ENCODE results near the gene ADAMTS1.
"Not testable (repeated sequence)": the region's sequence is repeated elsewhere in the genome, so short reads cannot be mapped to it uniquely, and the experiment has no call there.

The ADAMTS1 gene

DNA sequence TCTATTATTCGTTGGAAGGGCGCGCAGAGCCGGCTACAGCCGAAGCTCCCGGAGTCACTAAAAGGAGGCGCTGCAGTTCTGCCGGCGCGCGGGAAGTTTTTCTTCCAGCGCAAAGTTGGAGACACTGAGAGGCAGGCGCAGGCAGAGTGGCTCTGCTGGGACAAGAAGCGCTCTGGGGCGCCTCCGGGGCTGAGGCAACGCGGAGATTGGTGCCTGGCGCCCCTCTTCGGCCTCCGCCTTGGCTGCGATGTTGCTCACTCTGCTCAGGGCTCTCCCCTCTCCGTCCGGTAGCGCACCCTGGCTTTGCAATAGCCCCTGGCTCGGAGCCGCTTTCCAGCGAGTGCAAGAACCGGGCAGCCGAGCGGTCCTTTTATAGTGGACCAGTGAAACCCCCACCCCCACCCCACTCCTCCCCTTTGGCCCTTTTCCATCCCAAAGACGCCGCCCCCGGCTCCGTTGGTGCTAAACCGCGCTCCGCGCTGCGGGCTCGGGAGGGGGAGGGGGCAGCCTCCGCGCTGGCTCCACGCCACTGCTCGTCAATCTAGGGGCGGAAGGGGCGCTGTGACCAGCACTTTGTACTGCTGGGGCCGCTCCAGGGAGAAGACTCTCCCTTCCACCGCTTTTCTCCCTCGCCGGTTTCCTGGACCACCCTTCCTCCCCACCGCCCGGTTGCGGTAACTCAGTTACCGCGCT lies at the start of gene ADAMTS1:
TSS of gene ADAMTS1 (minus strand) at position 344 of the 693 bp plus-strand sequence. CDS start 455 bp downstream, outside the sequence.
- no peaks in the 10 kb centered on the region for H3K4me1 ChIP-seq (ENCODE audit: insufficient read depth, low read length)
- peak within 1 kb of the TSS; percentile 94 for H3K9ac ChIP-seq (ENCODE audit: low read depth, low read length)
- no peaks in the 10 kb centered on the region for H3K9me3 ChIP-seq (ENCODE audit: control insufficient read depth, insufficient read depth, low read length)
- peaks cover 5% of the 10 kb centered on the region for H3K36me3 ChIP-seq (ENCODE audit: insufficient read depth, low read length)

GRCh38 chr21:26892151-26892550 lies 46.9 kb upstream of the ADAMTS1 start:
- Histone ChIP-seq H3K9ac (ENCODE audit: low read depth, low read length) (no peak overlapping the region), H3K4me1 (ENCODE audit: insufficient read depth, low read length) (no peaks in the 10 kb centered on the region), H3K9me3 (ENCODE audit: control insufficient read depth, insufficient read depth, low read length) (no peaks in the 10 kb centered on the region), H3K36me3 (ENCODE audit: insufficient read depth, low read length) (no peaks in the 10 kb centered on the region)

- no peak overlapping the region for H3K9ac ChIP-seq (ENCODE audit: low read depth, low read length)
- no peaks in the 10 kb centered on the region for H3K36me3 ChIP-seq (ENCODE audit: insufficient read depth, low read length)
- H3K9me3 ChIP-seq (ENCODE audit: control insufficient read depth, insufficient read depth, low read length) = no peaks in the 10 kb centered on the region
- H3K4me1 ChIP-seq (ENCODE audit: insufficient read depth, low read length) = no peaks in the 10 kb centered on the region
Observed at GRCh38 chr21:26888931-26889330, 43.7 kb upstream of the ADAMTS1 start.

DNA sequence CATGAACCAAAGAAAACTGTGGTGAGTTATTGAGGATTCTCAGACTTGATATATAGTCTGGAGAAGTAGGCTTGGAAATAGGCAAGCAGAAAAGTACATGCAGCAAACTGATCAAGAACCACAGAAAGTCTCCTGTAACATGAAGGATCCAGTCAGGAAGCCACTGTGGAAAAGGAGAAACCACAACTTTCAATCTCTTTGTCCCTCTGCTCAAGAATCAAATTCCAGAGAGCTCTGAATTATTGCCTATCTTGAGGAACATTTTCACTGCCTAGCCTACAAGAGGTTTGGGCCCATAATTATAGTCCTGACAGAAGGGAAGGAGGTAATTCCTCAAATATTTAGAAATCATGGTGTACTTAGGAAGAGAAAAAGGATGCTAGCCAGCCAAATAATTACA lies 43.0 kb upstream of the ADAMTS1 start:
- no peaks in the 10 kb centered on the region for H3K4me1 ChIP-seq (ENCODE audit: insufficient read depth, low read length)
- H3K36me3 ChIP-seq (ENCODE audit: insufficient read depth, low read length) = no peaks in the 10 kb centered on the region
- H3K9me3 ChIP-seq (ENCODE audit: control insufficient read depth, insufficient read depth, low read length) = no peaks in the 10 kb centered on the region
- no peak overlapping the region for H3K9ac ChIP-seq (ENCODE audit: low read depth, low read length)

- no peak overlapping the region for H3K9ac ChIP-seq (ENCODE audit: low read depth, low read length)
- no peaks in the 10 kb centered on the region for H3K4me1 ChIP-seq (ENCODE audit: insufficient read depth, low read length)
- no peaks in the 10 kb centered on the region for H3K9me3 ChIP-seq (ENCODE audit: control insufficient read depth, insufficient read depth, low read length)
- H3K36me3 ChIP-seq (ENCODE audit: insufficient read depth, low read length) = no peaks in the 10 kb centered on the region
Observed at GRCh38 chr21:26887251-26887650, 42.0 kb upstream of the ADAMTS1 start.

DNA sequence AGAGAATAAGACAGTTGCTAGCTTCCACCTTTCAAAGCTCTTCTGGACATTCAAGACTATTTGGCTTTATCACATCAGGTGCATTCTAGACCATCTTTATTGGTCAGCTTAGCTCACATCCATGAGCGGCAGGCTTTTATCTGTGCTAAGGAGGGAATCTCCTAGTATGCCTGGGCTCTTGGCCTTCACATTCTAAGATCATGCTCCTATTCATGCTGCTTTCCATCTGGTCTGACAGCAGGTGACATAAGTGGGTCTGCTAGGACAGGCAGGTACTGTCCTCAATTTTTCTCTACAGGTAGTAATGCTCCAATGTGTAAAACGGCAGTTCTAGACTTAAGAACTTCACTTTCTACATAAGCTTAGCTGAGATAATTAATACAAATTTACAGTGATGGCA lies 39.2 kb upstream of the ADAMTS1 start:
- H3K4me1 ChIP-seq (ENCODE audit: insufficient read depth, low read length) = no peaks in the 10 kb centered on the region
- no peaks in the 10 kb centered on the region for H3K9me3 ChIP-seq (ENCODE audit: control insufficient read depth, insufficient read depth, low read length)
- H3K36me3 ChIP-seq (ENCODE audit: insufficient read depth, low read length) = no peaks in the 10 kb centered on the region
- H3K9ac ChIP-seq (ENCODE audit: low read depth, low read length) = no peak overlapping the region

GRCh38 chr21:26883768-26884167 lies 38.6 kb upstream of the ADAMTS1 start:
- no peaks in the 10 kb centered on the region for H3K4me1 ChIP-seq (ENCODE audit: insufficient read depth, low read length)
- H3K9ac ChIP-seq (ENCODE audit: low read depth, low read length) = no peak overlapping the region
- no peaks in the 10 kb centered on the region for H3K9me3 ChIP-seq (ENCODE audit: control insufficient read depth, insufficient read depth, low read length)
- no peaks in the 10 kb centered on the region for H3K36me3 ChIP-seq (ENCODE audit: insufficient read depth, low read length)

DNA sequence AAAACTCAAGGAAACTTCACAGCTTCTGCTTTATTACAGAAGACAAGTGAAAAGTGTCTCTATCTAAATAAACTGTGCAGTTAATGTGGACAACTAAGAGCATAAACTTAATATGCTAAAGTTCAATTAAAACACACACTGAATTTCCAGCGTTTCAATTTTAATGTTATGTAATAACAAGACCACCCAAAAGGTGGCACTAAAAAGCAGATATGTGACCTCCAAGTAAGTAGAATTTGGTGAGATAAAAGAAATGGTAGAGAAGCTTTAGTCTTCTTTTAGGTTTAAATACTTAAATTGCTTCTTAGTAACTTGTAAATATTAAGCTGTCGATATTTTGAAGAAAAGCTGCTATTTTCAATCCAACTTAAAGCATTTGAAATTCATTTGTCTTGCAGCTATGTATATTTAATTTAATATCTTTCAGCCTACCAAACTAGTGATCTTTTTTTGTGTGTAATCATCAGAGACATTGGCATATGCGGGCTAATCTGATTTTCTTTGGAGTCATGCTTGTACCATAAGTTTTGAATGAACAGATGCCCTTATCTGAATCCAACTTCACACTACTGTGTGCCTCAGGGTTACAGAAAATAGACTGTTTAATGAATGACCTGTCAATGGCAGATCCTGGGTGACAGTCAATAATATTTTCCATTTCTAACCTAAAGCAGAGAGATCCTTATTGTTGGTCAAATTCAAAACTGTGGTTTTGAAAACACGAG lies 36.5 kb upstream of the ADAMTS1 start:
- no peaks in the 10 kb centered on the region for H3K36me3 ChIP-seq (ENCODE audit: insufficient read depth, low read length)
- no peaks in the 10 kb centered on the region for H3K4me1 ChIP-seq (ENCODE audit: insufficient read depth, low read length)
- H3K9me3 ChIP-seq (ENCODE audit: control insufficient read depth, insufficient read depth, low read length) = no peaks in the 10 kb centered on the region
- H3K9ac ChIP-seq (ENCODE audit: low read depth, low read length) = no peak overlapping the region

DNA sequence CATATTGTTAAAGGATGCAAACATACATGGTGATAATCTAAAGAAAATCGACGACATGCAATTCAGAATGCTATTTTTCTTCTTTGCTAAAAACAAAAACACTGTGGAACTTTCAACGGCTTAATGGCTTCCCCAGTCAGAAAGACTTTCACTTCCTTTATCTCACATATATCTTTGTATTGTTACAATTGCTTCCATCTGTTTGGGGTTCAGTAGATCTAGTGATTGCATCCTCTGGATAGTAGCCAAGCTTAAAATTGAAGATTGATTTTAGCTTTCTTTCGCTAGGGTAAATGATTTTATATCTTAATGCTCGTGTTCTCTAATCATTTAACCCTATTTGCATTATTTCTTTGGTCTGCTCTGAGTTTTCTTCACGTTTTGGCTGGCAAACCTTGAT lies 31.8 kb upstream of the ADAMTS1 start:
- no peak overlapping the region for H3K9ac ChIP-seq (ENCODE audit: low read depth, low read length)
- H3K9me3 ChIP-seq (ENCODE audit: control insufficient read depth, insufficient read depth, low read length) = no peaks in the 10 kb centered on the region; the same call in 1 of the 2 replicates
- no peaks in the 10 kb centered on the region for H3K4me1 ChIP-seq (ENCODE audit: insufficient read depth, low read length)
- no peaks in the 10 kb centered on the region for H3K36me3 ChIP-seq (ENCODE audit: insufficient read depth, low read length)

DNA sequence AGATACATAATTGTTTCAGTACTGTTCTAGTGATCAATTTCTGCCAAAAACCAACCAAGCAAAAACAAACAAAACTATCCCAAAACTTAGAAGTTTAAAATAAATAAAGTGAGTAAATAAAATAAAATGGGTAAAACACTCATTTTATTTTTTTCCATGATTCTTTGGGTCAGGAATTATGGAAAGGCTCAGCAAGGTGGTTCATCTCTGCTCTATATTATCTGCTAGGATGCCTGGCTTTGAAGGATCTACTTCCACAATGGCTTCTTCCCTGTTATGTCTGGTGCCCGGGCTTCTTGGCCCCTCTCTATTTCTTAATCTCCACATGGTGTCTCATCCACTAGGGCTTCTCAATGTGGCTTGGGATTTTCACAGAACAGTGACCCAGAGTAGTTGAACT lies 29.1 kb upstream of the ADAMTS1 start:
- Histone ChIP-seq H3K4me1 (ENCODE audit: insufficient read depth, low read length) (no peaks in the 10 kb centered on the region), H3K9ac (ENCODE audit: low read depth, low read length) (no peak overlapping the region), H3K9me3 (ENCODE audit: control insufficient read depth, insufficient read depth, low read length) (no peaks in the 10 kb centered on the region; the same call in 1 of the 2 replicates), H3K36me3 (ENCODE audit: insufficient read depth, low read length) (no peaks in the 10 kb centered on the region)

DNA sequence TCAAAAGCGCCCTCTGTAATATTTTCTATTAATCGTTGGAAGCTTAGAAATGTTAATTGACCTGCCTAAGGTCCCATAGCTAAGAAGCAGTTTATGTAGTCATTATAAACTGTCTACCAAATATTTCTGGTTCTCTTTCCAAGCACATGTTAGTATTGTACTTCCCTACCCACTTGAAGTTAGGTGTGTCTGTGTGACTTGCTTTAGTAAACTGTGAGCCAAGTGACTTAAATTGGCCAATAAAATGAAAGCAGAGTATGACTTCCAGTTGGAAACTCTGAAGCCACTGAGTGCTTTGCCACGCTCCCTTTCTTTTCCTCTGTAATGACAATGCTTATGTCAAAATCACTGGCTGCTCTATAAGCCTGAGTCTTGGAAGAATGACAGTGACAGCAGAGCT lies 20.6 kb upstream of the ADAMTS1 start:
- Histone ChIP-seq H3K9ac (ENCODE audit: low read depth, low read length) (no peak overlapping the region), H3K4me1 (ENCODE audit: insufficient read depth, low read length) (no peaks in the 10 kb centered on the region), H3K9me3 (ENCODE audit: control insufficient read depth, insufficient read depth, low read length) (no peaks in the 10 kb centered on the region), H3K36me3 (ENCODE audit: insufficient read depth, low read length) (no peaks in the 10 kb centered on the region)

- H3K4me1 ChIP-seq (ENCODE audit: insufficient read depth, low read length); H3K36me3 ChIP-seq (ENCODE audit: insufficient read depth, low read length); H3K9ac ChIP-seq (ENCODE audit: low read depth, low read length); H3K9me3 ChIP-seq (ENCODE audit: control insufficient read depth, insufficient read depth, low read length): not testable (repeated sequence)
Observed at GRCh38 chr21:26856871-26857350, 11.7 kb upstream of the ADAMTS1 start.

DNA sequence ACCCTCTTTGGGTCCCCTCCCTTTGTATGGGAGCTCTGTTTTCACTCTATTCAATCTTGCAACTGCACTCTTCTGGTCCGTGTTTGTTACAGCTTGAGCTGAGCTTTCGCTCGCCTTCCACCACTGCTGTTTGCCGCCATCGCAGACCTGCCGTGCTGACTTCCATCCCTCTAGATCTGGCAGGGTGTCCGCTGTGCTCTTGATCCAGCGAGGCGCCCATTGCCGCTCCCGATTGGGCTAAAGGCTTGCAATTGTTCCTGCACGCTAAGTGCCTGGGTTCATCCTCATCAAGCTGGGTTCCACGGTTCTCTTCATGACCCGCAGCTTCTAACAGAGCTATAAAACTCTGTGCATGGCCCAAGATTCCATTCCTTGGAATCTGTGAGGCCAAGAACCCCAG lies 9.5 kb upstream of the ADAMTS1 start:
- H3K9me3 ChIP-seq (ENCODE audit: control insufficient read depth, insufficient read depth, low read length) = not testable (repeated sequence)

DNA sequence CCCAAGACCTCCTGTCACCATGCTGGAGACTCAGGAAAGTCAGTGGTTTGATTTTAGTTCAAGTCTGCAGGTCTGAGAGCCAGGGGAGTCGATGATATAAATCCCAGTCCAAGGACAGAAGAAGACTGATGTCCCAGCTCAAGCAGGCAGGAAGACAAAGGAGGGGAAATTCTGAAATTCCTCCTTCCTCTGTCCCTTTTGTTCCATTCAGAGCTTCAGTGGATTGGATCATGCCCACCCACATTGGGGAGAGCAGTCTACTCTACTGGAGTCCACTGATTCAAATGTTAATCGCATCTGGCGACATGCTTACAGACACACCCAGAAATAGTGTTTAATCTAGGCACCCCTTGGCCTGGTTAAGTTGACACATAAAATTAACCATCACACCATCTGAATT lies 7.2 kb upstream of the ADAMTS1 start:
- no peaks in the 10 kb centered on the region for H3K36me3 ChIP-seq (ENCODE audit: insufficient read depth, low read length)
- H3K4me1 ChIP-seq (ENCODE audit: insufficient read depth, low read length) = peaks cover 14% of the 10 kb centered on the region; the same call in 1 of the 2 replicates
- H3K9ac ChIP-seq (ENCODE audit: low read depth, low read length) = no peak overlapping the region
- H3K9me3 ChIP-seq (ENCODE audit: control insufficient read depth, insufficient read depth, low read length) = no peaks in the 10 kb centered on the region

More for the DNA sequence above, 9.5 kb upstream of the ADAMTS1 start:
- H3K9ac ChIP-seq (ENCODE audit: low read depth, low read length); H3K36me3 ChIP-seq (ENCODE audit: insufficient read depth, low read length): not testable (repeated sequence)
- H3K4me1 ChIP-seq (ENCODE audit: insufficient read depth, low read length) = peaks cover 14% of the 10 kb centered on the region; the same call in 1 of the 2 replicates
